SKM-1 treated with dmso at 0.1 percent for 144 hours (cell line): ENCODE data around the gene EIPR1.

Experiments used
- DNase-seq: peaks from one replicate; lab custom pipeline; 2025; ENCODE audit not compliant: unreplicated experiment; lab: John Stamatoyannopoulos, UW

The EIPR1 gene

DNA sequence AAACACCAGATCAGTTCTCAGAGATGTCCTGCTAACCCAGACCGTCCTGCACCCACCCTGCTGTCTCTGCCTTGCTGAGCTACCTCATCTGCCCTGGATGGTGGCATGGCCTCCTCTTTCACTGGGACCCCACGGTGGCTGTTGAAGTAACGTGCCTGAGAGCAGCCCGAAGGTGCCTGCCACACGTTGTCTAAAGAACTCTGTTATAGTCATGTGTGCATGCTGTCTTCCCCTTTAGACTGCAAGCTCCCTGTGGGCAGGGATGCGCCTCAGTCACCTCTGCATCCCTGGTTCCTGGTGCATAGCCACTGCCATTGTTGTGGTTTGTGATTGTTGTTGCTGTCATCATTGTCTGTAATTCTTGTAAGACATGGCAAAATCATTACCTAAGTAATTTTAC is 235.9 kb downstream of the EIPR1 start:
- no peak for DNase-seq

GRCh38 chr2:3139906-3140305 is 237.7 kb downstream of the EIPR1 start:
- no peak for DNase-seq
